Vagina (tissue), 2 donors: ENCODE results near the gene RRAS.

ENCODE experiments used
- CTCF ChIP-seq, 3 experiments: fragments of 450-650 bp in 2 of 3; fragments of 200-600 bp in 1 of 3; sonication (generic) in 1 of 3; IDR thresholded peaks; one replicate each; pipeline ENCODE4 v1.5.1; 2017 to 2019; ENCODE audit warnings: antibody characterized with exemption in 3 of 3, mild to moderate bottlenecking in 2 of 3, moderate library complexity in 2 of 3
- POLR2A ChIP-seq, 2 donors: fragments of 450-650 bp; IDR thresholded peaks; one replicate each; pipeline ENCODE4 v1.6.1; 2017; ENCODE audit warnings: antibody characterized with exemption in 2 of 2, mild to moderate bottlenecking in 2 of 2, moderate library complexity in 2 of 2
- POLR2AphosphoS5 ChIP-seq, 2 donors: sonication (generic); formaldehyde crosslinking; IDR thresholded peaks; one replicate each; pipeline ENCODE4 v1.9.0; 2017; ENCODE audit warnings: antibody characterized with exemption in 2 of 2, mild to moderate bottlenecking in 2 of 2, low read depth in 1 of 2; ENCODE audit not compliant: insufficient read depth in 1 of 2

- TF ChIP-seq CTCF (IDR thresholded peaks at IDR 0.05) (no peak), POLR2A (IDR thresholded peaks at IDR 0.05) (no peak), POLR2AphosphoS5 (IDR thresholded peaks at IDR 0.05; ENCODE audit: insufficient read depth in 1 of 2, low read depth in 1 of 2) (no peak)
Measured at GRCh38 chr19:49626226-49626625, 13.7 kb downstream of the RRAS start.
